Fibroblast of lung (primary cell): ENCODE measurements around the gene PPAT. TPM values are rescaled to one million over a fixed set of nuclear protein-coding genes. Genes with fewer than 3 reads are reported as not detected.
"Not testable (repeated sequence)": the region's sequence is repeated elsewhere in the genome, so short reads cannot be mapped to it uniquely, and the experiment has no call there.

Experiments used
- DNase-seq, 2 donors: peaks; one replicate each; pipeline versions ENCODE4 v3.0.0 to v3.0.0-alpha.2; 2010; ENCODE audit warnings: low read depth in 2 of 2
- H2AFZ ChIP-seq: 2 replicates; pipeline ENCODE4 v1.5.1; 2012; ENCODE audit warnings: low read length, control low read depth, inconsistent platforms
- H3K27ac ChIP-seq: 2 replicates; pipeline ENCODE4 v1.5.1; 2011; ENCODE audit warnings: low read length, control low read depth; ENCODE audit not compliant: insufficient read depth
- H3K27me3 ChIP-seq: 2 replicates; pipeline ENCODE4 v1.5.1; 2011; ENCODE audit warnings: mild to moderate bottlenecking, low read length; ENCODE audit not compliant: control insufficient read depth, insufficient read depth
- H3K36me3 ChIP-seq: 2 replicates; pipeline ENCODE4 v1.5.1; 2011; ENCODE audit warnings: low read length; ENCODE audit not compliant: control insufficient read depth, insufficient read depth
- H3K4me1 ChIP-seq: 2 replicates; pipeline ENCODE4 v1.5.1; 2011; ENCODE audit warnings: low read length; ENCODE audit not compliant: control insufficient read depth, insufficient read depth; ENCODE audit errors: extremely low read depth
- H3K4me2 ChIP-seq: 2 replicates; pipeline ENCODE4 v1.5.1; 2011; ENCODE audit warnings: low read length, control low read depth; ENCODE audit not compliant: insufficient read depth; ENCODE audit errors: extremely low read depth
- H3K4me3 ChIP-seq, 4 experiments: fragments of 200-600 bp in 1 of 4; sonication (generic) in 1 of 4; replicated peaks in 1 of 4; 2 replicates each; pipeline ENCODE4 v1.5.1; 2011 to 2016; ENCODE audit warnings: low read length in 4 of 4, low read depth in 3 of 4, mild to moderate bottlenecking in 3 of 4, control low read depth in 2 of 4, inconsistent platforms in 1 of 4, mixed read lengths in 1 of 4; ENCODE audit not compliant: insufficient read depth in 1 of 4; ENCODE audit errors: control extremely low read depth in 1 of 4
- H3K79me2 ChIP-seq: 2 replicates; pipeline ENCODE4 v1.5.1; 2012; ENCODE audit warnings: mild to moderate bottlenecking, low read length, inconsistent platforms; ENCODE audit not compliant: control insufficient read depth, insufficient read depth
- H3K9ac ChIP-seq: 2 replicates; pipeline ENCODE4 v1.5.1; 2011; ENCODE audit warnings: mild to moderate bottlenecking, low read length, control low read depth; ENCODE audit not compliant: insufficient read depth
- H3K9me3 ChIP-seq: 2 replicates; pipeline ENCODE4 v1.5.1; 2012; ENCODE audit warnings: low read depth, low read length; ENCODE audit not compliant: control insufficient read depth, insufficient read depth
- H4K20me1 ChIP-seq: 2 replicates; pipeline ENCODE4 v1.5.1; 2011; ENCODE audit warnings: low read length; ENCODE audit not compliant: control insufficient read depth, insufficient read depth; ENCODE audit errors: extremely low read depth
- CTCF ChIP-seq, 2 donors: IDR thresholded peaks in 1 of 2; conservative IDR thresholded peaks in 1 of 2; 1 replicate in 1 of 2; 2 replicates in 1 of 2; pipeline ENCODE4 v1.5.1; 2011 to 2012; ENCODE audit warnings: low read length in 2 of 2, control low read depth in 1 of 2, inconsistent platforms in 1 of 2, low read depth in 1 of 2, mild to moderate bottlenecking in 1 of 2
- EZH2 ChIP-seq: IDR thresholded peaks from 2 replicates; pipeline ENCODE4 v1.5.1; 2012; ENCODE audit warnings: low read length, control low read depth, mild to moderate bottlenecking; ENCODE audit errors: missing control alignments
- polyA plus RNA-seq, 2 donors: library from polyadenylated mRNA; depleted of rRNA in 1 of 2; stranded (reverse) in 1 of 2; unstranded in 1 of 2; fragments of >200 nt; gene quantifications; 2 replicates each; pipeline ENCODE4 v1.2.1, GENCODE V29; 2011 to 2012; ENCODE audit warnings: missing spikeins in 1 of 2
- total RNA-seq: library from RNA; depleted of rRNA; stranded (reverse); fragments of >200 nt; gene quantifications from 2 replicates; pipeline ENCODE4 v1.2.1, GENCODE V29; 2014

The PPAT gene
- total and polyA plus RNA-seq, 2 donors (not counting 1 experiment from before 2014, with no cell fraction given) = 8.6 to 14.9 TPM

- no peak for DNase-seq
- no peak overlapping the region for H2AFZ ChIP-seq
- no peaks in the 10 kb centered on the region for H3K36me3 ChIP-seq
- H3K9me3 ChIP-seq = no peaks in the 10 kb centered on the region
- H3K4me2 ChIP-seq = no peak overlapping the region
- no peak overlapping the region for H3K9ac ChIP-seq
- H3K4me3 ChIP-seq = no peak overlapping the region
- no peaks in the 10 kb centered on the region for H3K4me1 ChIP-seq
- no peak overlapping the region for H3K27ac ChIP-seq
- no peaks in the 10 kb centered on the region for H4K20me1 ChIP-seq
- no peaks in the 10 kb centered on the region for H3K27me3 ChIP-seq
- no peak for TF ChIP-seq CTCF (conservative IDR thresholded peaks at IDR 0.05 in 1 of 2, IDR thresholded peaks at IDR 0.05 in 1 of 2; ENCODE audit: low read depth in 1 of 2, low read length in 2 of 2)
- TF ChIP-seq EZH2 = no peak
- no peaks in the 10 kb centered on the region for H3K79me2 ChIP-seq
Measured at GRCh38 chr4:56371426-56372220, 63.8 kb downstream of the PPAT start.

DNA sequence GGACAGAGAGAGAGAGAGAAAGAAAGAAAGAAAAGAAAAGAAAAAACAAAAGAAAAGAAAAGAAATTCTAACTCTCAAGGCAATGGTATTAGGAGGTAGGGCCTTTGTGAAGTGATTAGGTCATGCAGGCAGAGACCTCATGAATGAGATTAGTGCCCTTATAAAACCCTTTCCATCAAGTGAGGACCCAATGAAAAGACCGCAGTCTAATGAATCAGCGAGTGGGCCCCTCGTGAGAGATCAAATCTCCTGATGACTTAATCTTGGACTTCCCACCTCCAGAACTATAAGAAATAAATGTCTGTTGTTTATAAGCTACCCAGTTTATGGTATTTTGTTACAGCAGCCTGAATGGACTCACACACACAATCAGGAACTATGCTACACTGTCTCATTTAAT, 65.0 kb downstream of the PPAT start:
- no peaks in the 10 kb centered on the region for H3K9me3 ChIP-seq
- no peak overlapping the region for H3K4me3 ChIP-seq
- no peaks in the 10 kb centered on the region for H3K79me2 ChIP-seq
- H3K27ac ChIP-seq = no peak overlapping the region
- no peak overlapping the region for H3K4me2 ChIP-seq
- no peaks in the 10 kb centered on the region for H4K20me1 ChIP-seq
- TF ChIP-seq CTCF (conservative IDR thresholded peaks at IDR 0.05 in 1 of 2, IDR thresholded peaks at IDR 0.05 in 1 of 2; ENCODE audit: low read depth in 1 of 2, low read length in 2 of 2) (no peak), EZH2 (no peak)
- no peaks in the 10 kb centered on the region for H3K27me3 ChIP-seq
- H2AFZ ChIP-seq = no peak overlapping the region
- no peaks in the 10 kb centered on the region for H3K36me3 ChIP-seq
- DNase-seq = no peak
- H3K9ac ChIP-seq = no peak overlapping the region
- no peaks in the 10 kb centered on the region for H3K4me1 ChIP-seq

GRCh38 chr4:56362981-56363380, 72.4 kb downstream of the PPAT start:
- H3K9me3 ChIP-seq, H3K27ac ChIP-seq, DNase-seq, H3K4me2 ChIP-seq, H3K36me3 ChIP-seq, H2AFZ ChIP-seq, H3K79me2 ChIP-seq, H4K20me1 ChIP-seq, H3K27me3 ChIP-seq, H3K9ac ChIP-seq, H3K4me3 ChIP-seq, H3K4me1 ChIP-seq: not testable (repeated sequence)
